Measurements from ENCODE around the gene MERTK. TPM values are rescaled to one million over a fixed set of nuclear protein-coding genes. Genes with fewer than 3 reads are reported as not detected.
"Not testable (repeated sequence)": the region's sequence is repeated elsewhere in the genome, so short reads cannot be mapped to it uniquely, and the experiment has no call there.

MERTK gene
- total RNA-seq, 4 donors from 2014 or later, result 3.4 to 9.7 (median 4.9) TPM

- 91 to 95% methylated on average over 6 of the region's 6 CpGs for WGBS, 2 donors
- intact Hi-C loops (cut with DNase I; ENCODE audit: low total_unique reads), result no loop called here
- no peak overlapping the region for H3K4me3 ChIP-seq (ENCODE audit: low read depth, poor library complexity, severe bottlenecking)
- TF ChIP-seq, protein P1, sequence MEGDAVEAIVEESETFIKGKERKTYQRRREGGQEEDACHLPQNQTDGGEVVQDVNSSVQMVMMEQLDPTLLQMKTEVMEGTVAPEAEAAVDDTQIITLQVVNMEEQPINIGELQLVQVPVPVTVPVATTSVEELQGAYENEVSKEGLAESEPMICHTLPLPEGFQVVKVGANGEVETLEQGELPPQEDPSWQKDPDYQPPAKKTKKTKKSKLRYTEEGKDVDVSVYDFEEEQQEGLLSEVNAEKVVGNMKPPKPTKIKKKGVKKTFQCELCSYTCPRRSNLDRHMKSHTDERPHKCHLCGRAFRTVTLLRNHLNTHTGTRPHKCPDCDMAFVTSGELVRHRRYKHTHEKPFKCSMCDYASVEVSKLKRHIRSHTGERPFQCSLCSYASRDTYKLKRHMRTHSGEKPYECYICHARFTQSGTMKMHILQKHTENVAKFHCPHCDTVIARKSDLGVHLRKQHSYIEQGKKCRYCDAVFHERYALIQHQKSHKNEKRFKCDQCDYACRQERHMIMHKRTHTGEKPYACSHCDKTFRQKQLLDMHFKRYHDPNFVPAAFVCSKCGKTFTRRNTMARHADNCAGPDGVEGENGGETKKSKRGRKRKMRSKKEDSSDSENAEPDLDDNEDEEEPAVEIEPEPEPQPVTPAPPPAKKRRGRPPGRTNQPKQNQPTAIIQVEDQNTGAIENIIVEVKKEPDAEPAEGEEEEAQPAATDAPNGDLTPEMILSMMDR (IDR thresholded peaks at IDR 0.05), result no peak
- no peak for TF ChIP-seq POLR2A (IDR thresholded peaks at IDR 0.05)
- no peak for DNase-seq (ENCODE audit: low spot score in 2 of 2)
Measured at GRCh38 chr2:111952871-111953452, 54.6 kb downstream of the MERTK start.

- no peak for TF ChIP-seq POLR2A (IDR thresholded peaks at IDR 0.05)
- H3K4me3 ChIP-seq (ENCODE audit: low read depth, poor library complexity, severe bottlenecking), result no peak overlapping the region
- intact Hi-C loops (cut with DNase I; ENCODE audit: low total_unique reads), result no loop called here
- WGBS, 2 donors, result 59 to 68% methylated on average over 6 of the region's 6 CpGs
- DNase-seq (ENCODE audit: low spot score in 2 of 2), result no peak
Measured at GRCh38 chr2:111954602-111955332, 56.4 kb downstream of the MERTK start.

GRCh38 chr2:111957872-111958354 lies 59.5 kb downstream of the MERTK start:
- peak in 1 of 2 donors; percentile 58 for DNase-seq (ENCODE audit: low spot score in 2 of 2)
- intact Hi-C loops (cut with DNase I; ENCODE audit: low total_unique reads), result no loop called here
- 56 to 67% methylated on average over 6 of the region's 6 CpGs for WGBS, 2 donors
- TF ChIP-seq, protein P1 (IDR thresholded peaks at IDR 0.05), result no peak
- TF ChIP-seq POLR2A (IDR thresholded peaks at IDR 0.05), result no peak
- no peak overlapping the region for H3K4me3 ChIP-seq (ENCODE audit: low read depth, poor library complexity, severe bottlenecking)

DNA sequence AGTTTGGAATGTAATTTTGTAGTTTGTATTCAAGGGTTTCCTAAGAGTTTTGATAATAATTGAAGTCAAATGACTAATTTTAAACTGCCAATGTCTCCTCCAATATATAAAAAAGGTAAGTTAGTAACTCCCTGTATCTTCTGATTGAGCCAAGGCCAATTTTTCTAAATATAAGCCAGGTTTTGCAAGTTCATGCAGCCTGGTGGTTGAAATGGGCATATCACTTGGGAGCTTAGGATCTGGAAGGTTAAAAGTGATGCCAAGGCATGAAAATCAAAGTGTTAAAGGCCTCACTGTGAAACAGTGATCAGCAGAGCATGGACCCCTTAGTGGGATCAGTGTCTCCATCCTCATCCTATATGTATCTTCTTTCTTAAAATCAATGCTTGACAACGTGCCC lies 60.5 kb downstream of the MERTK start:
- WGBS, 2 donors, result 85 to 91% methylated on average over 1 of the region's 1 CpG
- H3K4me3 ChIP-seq (ENCODE audit: low read depth, poor library complexity, severe bottlenecking), result no peak overlapping the region
- TF ChIP-seq, protein P1 (IDR thresholded peaks at IDR 0.05), result no peak
- TF ChIP-seq POLR2A (IDR thresholded peaks at IDR 0.05), result no peak
- DNase-seq (ENCODE audit: low spot score in 2 of 2), result no peak
- intact Hi-C loops (cut with DNase I; ENCODE audit: low total_unique reads), result no loop called here

GRCh38 chr2:111961663-111962062 lies 63.3 kb downstream of the MERTK start:
- TF ChIP-seq, protein P1 (IDR thresholded peaks at IDR 0.05), result no peak
- TF ChIP-seq POLR2A (IDR thresholded peaks at IDR 0.05), result no peak
- DNase-seq (ENCODE audit: low spot score in 2 of 2), result no peak
- 85 to 94% methylated on average over 7 of the region's 7 CpGs for WGBS, 2 donors
- intact Hi-C loops (cut with DNase I; ENCODE audit: low total_unique reads), result no loop called here
- no peak overlapping the region for H3K4me3 ChIP-seq (ENCODE audit: low read depth, poor library complexity, severe bottlenecking)

DNA sequence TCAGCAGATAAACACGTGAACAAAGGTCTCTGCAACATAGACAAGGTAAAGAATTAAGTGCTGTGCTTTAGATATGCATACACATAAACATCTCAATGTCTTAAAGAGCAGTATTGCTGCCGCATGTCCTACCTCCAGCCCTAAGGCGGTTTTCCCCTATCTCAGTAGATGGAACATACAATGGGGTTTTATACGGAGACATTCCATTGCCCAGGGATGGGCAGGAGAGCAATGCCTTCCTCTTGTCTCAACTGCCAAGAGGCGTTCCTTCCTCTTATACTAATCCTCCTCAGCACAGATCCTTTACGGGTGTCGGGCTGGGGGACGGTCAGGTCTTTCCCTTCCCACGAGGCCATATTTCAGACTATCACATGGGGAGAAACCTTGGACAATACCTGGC lies 64.7 kb downstream of the MERTK start:
- H3K4me3 ChIP-seq (ENCODE audit: low read depth, poor library complexity, severe bottlenecking); DNase-seq (ENCODE audit: low spot score in 2 of 2); intact Hi-C loops (cut with DNase I; ENCODE audit: low total_unique reads): not testable (repeated sequence)
- 79 to 84% methylated on average over 8 of the region's 9 CpGs for WGBS, 2 donors

DNA sequence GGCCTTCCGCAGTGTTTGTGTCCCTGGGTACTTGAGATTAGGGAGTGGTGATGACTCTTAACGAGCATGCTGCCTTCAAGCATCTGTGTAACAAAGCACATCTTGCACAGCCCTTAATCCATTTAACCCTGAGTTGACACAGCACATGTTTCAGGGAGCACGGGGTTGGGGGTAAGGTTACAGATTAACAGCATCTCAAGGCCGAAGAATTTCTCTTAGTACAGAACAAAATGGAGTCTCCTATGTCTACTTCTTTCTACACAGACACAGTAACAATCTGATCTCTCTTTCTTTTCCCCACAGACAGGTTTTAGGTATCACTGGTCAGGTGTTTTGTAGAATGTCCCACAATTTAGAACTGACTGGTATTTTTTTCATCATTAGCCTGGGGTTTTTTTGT lies 65.1 kb downstream of the MERTK start:
- 66 to 75% methylated on average over 4 of the region's 4 CpGs for WGBS, 2 donors
- intact Hi-C loops (cut with DNase I; ENCODE audit: low total_unique reads); DNase-seq (ENCODE audit: low spot score in 2 of 2); H3K4me3 ChIP-seq (ENCODE audit: low read depth, poor library complexity, severe bottlenecking): not testable (repeated sequence)
